ENCODE measurements around the gene S100A14. TPM values are rescaled to one million over a fixed set of nuclear protein-coding genes. Genes with fewer than 3 reads are reported as not detected.
A peak's percentile ranks its signal among the peaks of the same experiment; 100 is the strongest.

Gene S100A14
- total RNA-seq, 1 experiment from 2014 or later, result 252 TPM

GRCh38 chr1:153627715-153628626 lies 11.8 kb upstream of the S100A14 start, which contains the start of gene S100A1:
S100A1 (plus strand) TSS chr1:153628434; CDS start chr1:153630522, 2,088 bp downstream.
- peaks cover 15% of the 10 kb centered on the region; the same call in 1 of the 2 replicates for H3K79me2 ChIP-seq (ENCODE audit: insufficient read depth, low read length)

More at GRCh38 chr1:153627715-153628626, 11.8 kb upstream of the S100A14 start, which contains the start of gene S100A1:
- Histone ChIP-seq H3K4me3 (replicated peaks in 1 of 2; ENCODE audit: low read depth in 1 of 2, low read length in 2 of 2) (peak within 1 kb of the TSS; percentile 65 to 72), H3K9ac (ENCODE audit: low read length) (peak within 1 kb of the TSS; percentile 85), H3K9me3 (ENCODE audit: control insufficient read depth in 1 of 2, insufficient read depth in 1 of 2, low read depth in 1 of 2, low read length in 2 of 2) (no peaks in the 10 kb centered on the region), H3K27ac (ENCODE audit: low read depth, low read length) (peak within 1 kb of the TSS; percentile 89), H3K9me2 (ENCODE audit: insufficient read depth) (no peaks in the 10 kb centered on the region), H3K36me3 (ENCODE audit: control insufficient read depth in 1 of 2, insufficient read depth in 2 of 2, low read length in 2 of 2) (0 out of 4 replicates have a peak, but pooled peaks cover 2% of the 10 kb centered on the region in 2 experiments), H4K20me1 (ENCODE audit: insufficient read depth) (no peaks in the 10 kb centered on the region), H3K4me2 (ENCODE audit: low read length) (peak within 1 kb of the TSS; percentile 92), H3K4me1 (ENCODE audit: control insufficient read depth in 1 of 2, insufficient read depth in 2 of 2, low read length in 2 of 2) (peaks cover 18 to 34% of the 10 kb centered on the region in 2 experiments), H2AFZ (ENCODE audit: low read depth, low read length, poor library complexity, severe bottlenecking) (no peak within 1 kb of the TSS), H3K27me3 (ENCODE audit: insufficient read depth, low read length) (no peaks in the 10 kb centered on the region)
- no peak for TF ChIP-seq SP1 (IDR thresholded peaks at IDR 0.05; ENCODE audit: low read depth)
- TF ChIP-seq CTCF (IDR thresholded peaks at IDR 0.05 in 2 of 3, conservative IDR thresholded peaks at IDR 0.05 in 1 of 3; ENCODE audit: borderline replicate concordance in 1 of 3, insufficient read depth in 1 of 3, low read depth in 2 of 3, low read length in 2 of 3), result peak in 1 of 3 experiments; percentile 87; a peak in 1 of 6 replicates
- no peak for TF ChIP-seq ELF1 (IDR thresholded peaks at IDR 0.05; ENCODE audit: borderline replicate concordance, low read depth)
- no peak for TF ChIP-seq SRF (IDR thresholded peaks at IDR 0.05; ENCODE audit: low read depth)
- no peak for TF ChIP-seq EZH2 (IDR thresholded peaks at IDR 0.05)
- no peak for DNase-seq (ENCODE audit: low read depth, low spot score)
- ATAC-seq, result peak; percentile 61
- CTCF ChIA-PET, result interaction anchor here (0.7 to 5.7 kb wide), 17 partner anchors 12 to 339 kb away, joined by 3 to 76 read pairs (median 4); partner anchors contain the start of genes S100A14, S100A16, S100A2 and S100A4
- POLR2A ChIA-PET, result interaction anchor here (0.8 to 10.5 kb wide), 25 partner anchors 10 to 359 kb away, joined by 3 to 172 read pairs (median 4); partner anchors contain the start of genes INTS3, RAB13, S100A14 and S100A16
- no TSS peak for BruUV-seq (replicated peaks)
- RAD21 ChIA-PET (ENCODE audit: low non-redundant PET in 1 of 2, low total read pairs in 2 of 2, uncharacterized antibody in 2 of 2, unreplicated experiment in 2 of 2), result interaction anchor here (0.6 to 1.9 kb wide), 11 partner anchors 10 to 193 kb away, joined by 3 to 9 read pairs (median 4); partner anchors contain the start of genes S100A14 (in 2 of the 2) and S100A16 (in 1 of the 2)
- intact Hi-C loops (cut with micrococcal nuclease), result loop anchor here (1.0 to 5.0 kb wide), 2 partner anchors 56 to 276 kb away; no protein-coding TSS in a partner anchor

Measured in HCT116 (cell line).